Sigmoid colon (tissue), 7 donors: ENCODE data around the gene RNASEH2A. TPM values are rescaled to one million over a fixed set of nuclear protein-coding genes. Genes with fewer than 3 reads are reported as not detected.
"Not testable (repeated sequence)": the region's sequence is repeated elsewhere in the genome, so short reads cannot be mapped to it uniquely, and the experiment has no call there.

ENCODE experiments used
- DNase-seq: peaks from one replicate; pipeline ENCODE4 v3.0.0-alpha.2; 2019
- H3K27ac ChIP-seq, 4 donors: fragments of 200-600 bp; sonication (generic); one replicate each; pipeline ENCODE4 v1.5.1; 2016 to 2019; ENCODE audit warnings: mild to moderate bottlenecking in 1 of 4
- H3K27me3 ChIP-seq, 3 donors: fragments of 200-600 bp; sonication (generic); one replicate each; pipeline ENCODE4 v1.5.1; 2019; ENCODE audit warnings: mild to moderate bottlenecking in 1 of 3
- H3K36me3 ChIP-seq, 4 donors: fragments of 200-600 bp; sonication (generic); one replicate each; pipeline ENCODE4 v1.5.1; 2016 to 2019
- H3K4me1 ChIP-seq, 4 donors: fragments of 200-600 bp; sonication (generic); one replicate each; pipeline ENCODE4 v1.5.1; 2017 to 2019
- H3K4me3 ChIP-seq, 4 donors: fragments of 200-600 bp; sonication (generic); one replicate each; pipeline ENCODE4 v1.5.1; 2017 to 2019; ENCODE audit warnings: mild to moderate bottlenecking in 2 of 4, moderate library complexity in 1 of 4
- H3K9me3 ChIP-seq, 4 donors: fragments of 200-600 bp in 3 of 4; sonication (generic) in 3 of 4; one replicate each; pipeline versions ENCODE4 v1.5.1 to v1.6.1; 2013 to 2019
- EP300 ChIP-seq, 4 donors: sonication (generic); formaldehyde crosslinking; IDR thresholded peaks; one replicate each; pipeline ENCODE4 v1.6.1; 2017; ENCODE audit warnings: antibody characterized with exemption in 4 of 4
- POLR2A ChIP-seq, 2 donors: fragments of 450-650 bp; IDR thresholded peaks; one replicate each; pipeline ENCODE4 v1.6.1; 2016; ENCODE audit warnings: antibody characterized with exemption in 2 of 2, mild to moderate bottlenecking in 2 of 2, moderate library complexity in 2 of 2
- POLR2AphosphoS5 ChIP-seq, 4 donors: sonication (generic); formaldehyde crosslinking; IDR thresholded peaks; one replicate each; pipeline ENCODE4 v1.6.1; 2017; ENCODE audit warnings: antibody characterized with exemption in 4 of 4
- WGBS, 2 donors: extraction: QIAGEN DNeasy Blood & Tissue Kit; methylation state at CpG; one replicate each; pipeline ENCODE4 v1.1.7; 2013; 5-methylcytosine and 5-hydroxymethylcytosine counted together
- intact Hi-C: fragments of 100-400 bp; cut with DNase I; formaldehyde crosslinking; loops from one replicate; pipeline ENCODE4 v1.15.1; 2023
- polyA plus RNA-seq, 3 donors: library from polyadenylated mRNA; stranded (reverse); fragments of 200-250 nt; gene quantifications; one replicate each; pipeline ENCODE4 v1.2.3, GENCODE V29; 2013
- total RNA-seq, 4 donors: library from RNA; depleted of rRNA; stranded (reverse); fragments of >200 nt; gene quantifications; one replicate each; pipeline ENCODE4 v1.1.0, GENCODE V29; 2016
- TF ChIP-seq, protein P1 (sequence below), 4 experiments: fragments of 450-650 bp in 3 of 4; fragments of 200-600 bp in 1 of 4; IDR thresholded peaks; one replicate each; pipeline ENCODE4 v1.5.1; 2016 to 2019; ENCODE audit warnings: antibody characterized with exemption in 4 of 4, mild to moderate bottlenecking in 3 of 4, moderate library complexity in 2 of 4
- donor health status: healthy with polysubstance abuse.
- donor health status: Bipolar disorder and iron deficiency.
- donor health status: healthy.

RNASEH2A gene
- total and polyA plus RNA-seq, 7 donors = 1.9 to 22.1 (median 3.7) TPM

DNA sequence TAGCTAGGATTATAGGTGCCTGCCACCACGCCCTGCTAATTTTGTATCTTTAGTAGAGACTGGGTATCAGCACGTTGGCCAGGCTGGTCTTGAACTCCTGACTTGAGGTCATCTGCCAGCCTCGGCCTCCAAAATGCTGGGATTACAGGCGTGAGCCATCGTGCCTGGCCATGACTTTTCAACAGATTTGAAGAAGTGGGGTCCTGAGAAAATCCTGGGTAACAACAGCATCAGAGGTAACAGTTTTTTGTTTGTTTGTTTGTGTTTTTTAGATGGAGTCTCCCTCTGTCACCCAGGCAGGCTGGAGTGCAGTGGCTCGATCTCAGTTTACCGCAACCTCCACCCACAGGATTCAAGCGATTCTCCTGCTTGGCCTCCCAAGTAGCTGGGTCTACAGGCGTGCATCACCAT is 11.4 kb upstream of the RNASEH2A start:
- Histone ChIP-seq H3K4me1 (peaks cover 0 to 33% (median 29%) of the 10 kb centered on the region in 4 donors), H3K9me3 (no peaks in the 10 kb centered on the region), H3K4me3 (no peak overlapping the region), H3K36me3 (peaks cover 0 to 14% (median 13%) of the 10 kb centered on the region in 4 donors), H3K27me3 (no peaks in the 10 kb centered on the region), H3K27ac (peak overlapping the region; percentile 97 to 100 (median 98))
- DNase-seq = no peak
- intact Hi-C loops = loop anchor here (5.0 kb wide), 3 partner anchors 212 to 1052 kb away; partner anchors contain the start of genes IER2 and STX10
- 85 to 93% methylated on average over 9 of the region's 9 CpGs for WGBS, 2 donors
- no peak for TF ChIP-seq EP300 (IDR thresholded peaks at IDR 0.05)

DNA sequence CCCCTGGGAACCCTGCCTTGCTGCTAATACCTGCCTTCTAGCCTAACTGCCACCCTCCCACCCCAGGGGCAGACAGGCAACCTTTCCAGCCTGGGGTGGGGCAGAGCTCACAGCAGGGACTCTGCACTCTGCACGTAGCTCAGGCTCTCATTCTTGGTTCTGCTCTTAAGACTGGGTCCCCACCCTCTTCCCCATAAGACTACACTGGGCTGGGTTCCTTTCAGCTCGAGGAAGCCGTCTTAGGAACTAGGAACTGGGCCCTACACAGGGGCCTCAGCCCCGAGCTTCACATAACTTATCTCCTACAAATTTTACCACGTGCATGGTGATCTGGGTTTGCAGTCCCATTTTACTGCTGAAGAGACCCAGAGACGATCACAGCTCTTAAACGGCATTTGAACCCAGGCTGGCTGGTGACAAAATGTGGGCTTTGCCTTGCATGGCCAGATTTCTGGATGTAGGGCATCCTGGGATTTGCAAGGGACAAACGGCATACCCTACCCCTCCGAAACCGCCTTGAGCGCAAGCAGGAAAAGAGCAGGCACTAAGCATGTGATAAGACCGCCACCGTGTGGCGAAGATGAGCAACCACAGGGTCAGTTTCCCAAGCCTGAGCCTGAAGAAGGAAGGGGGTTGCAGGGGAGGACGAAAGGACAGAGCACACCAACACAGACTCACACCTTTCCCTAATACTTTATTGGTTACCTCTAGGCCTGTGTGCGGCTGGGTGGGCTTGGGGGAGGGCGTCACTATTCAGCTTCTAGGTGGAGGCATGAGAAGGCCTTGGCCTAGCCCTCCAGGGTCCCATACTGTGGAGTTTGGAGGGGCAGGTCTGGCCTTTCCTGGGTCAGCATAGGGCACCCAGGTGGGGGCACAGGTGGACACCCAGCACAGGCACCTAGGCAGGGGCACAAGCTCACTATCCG is 10.0 kb upstream of the RNASEH2A start:
- TF ChIP-seq EP300 (IDR thresholded peaks at IDR 0.05) (no peak), POLR2A (IDR thresholded peaks at IDR 0.05) (no peak), POLR2AphosphoS5 (IDR thresholded peaks at IDR 0.05) (peak in 3 of 4 donors; percentile 10 to 34 (median 21))
- TF ChIP-seq, protein P1, sequence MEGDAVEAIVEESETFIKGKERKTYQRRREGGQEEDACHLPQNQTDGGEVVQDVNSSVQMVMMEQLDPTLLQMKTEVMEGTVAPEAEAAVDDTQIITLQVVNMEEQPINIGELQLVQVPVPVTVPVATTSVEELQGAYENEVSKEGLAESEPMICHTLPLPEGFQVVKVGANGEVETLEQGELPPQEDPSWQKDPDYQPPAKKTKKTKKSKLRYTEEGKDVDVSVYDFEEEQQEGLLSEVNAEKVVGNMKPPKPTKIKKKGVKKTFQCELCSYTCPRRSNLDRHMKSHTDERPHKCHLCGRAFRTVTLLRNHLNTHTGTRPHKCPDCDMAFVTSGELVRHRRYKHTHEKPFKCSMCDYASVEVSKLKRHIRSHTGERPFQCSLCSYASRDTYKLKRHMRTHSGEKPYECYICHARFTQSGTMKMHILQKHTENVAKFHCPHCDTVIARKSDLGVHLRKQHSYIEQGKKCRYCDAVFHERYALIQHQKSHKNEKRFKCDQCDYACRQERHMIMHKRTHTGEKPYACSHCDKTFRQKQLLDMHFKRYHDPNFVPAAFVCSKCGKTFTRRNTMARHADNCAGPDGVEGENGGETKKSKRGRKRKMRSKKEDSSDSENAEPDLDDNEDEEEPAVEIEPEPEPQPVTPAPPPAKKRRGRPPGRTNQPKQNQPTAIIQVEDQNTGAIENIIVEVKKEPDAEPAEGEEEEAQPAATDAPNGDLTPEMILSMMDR (IDR thresholded peaks at IDR 0.05) = peak; percentile 95 to 99 (median 98)
- 4 to 7% methylated on average over 18 of the region's 18 CpGs for WGBS, 2 donors
- Histone ChIP-seq H3K9me3 (no peaks in the 10 kb centered on the region), H3K4me1 (peaks cover 0 to 38% (median 34%) of the 10 kb centered on the region in 4 donors), H3K36me3 (peaks cover 0 to 19% (median 15%) of the 10 kb centered on the region in 4 donors), H3K4me3 (no peak overlapping the region), H3K27me3 (no peaks in the 10 kb centered on the region), H3K27ac (peak overlapping the region; percentile 35 to 100 (median 78))
- intact Hi-C loops = loop anchor here (1.0 kb wide), 1 partner anchor 19 kb away; no protein-coding TSS in a partner anchor
- DNase-seq = peak; percentile 91

DNA sequence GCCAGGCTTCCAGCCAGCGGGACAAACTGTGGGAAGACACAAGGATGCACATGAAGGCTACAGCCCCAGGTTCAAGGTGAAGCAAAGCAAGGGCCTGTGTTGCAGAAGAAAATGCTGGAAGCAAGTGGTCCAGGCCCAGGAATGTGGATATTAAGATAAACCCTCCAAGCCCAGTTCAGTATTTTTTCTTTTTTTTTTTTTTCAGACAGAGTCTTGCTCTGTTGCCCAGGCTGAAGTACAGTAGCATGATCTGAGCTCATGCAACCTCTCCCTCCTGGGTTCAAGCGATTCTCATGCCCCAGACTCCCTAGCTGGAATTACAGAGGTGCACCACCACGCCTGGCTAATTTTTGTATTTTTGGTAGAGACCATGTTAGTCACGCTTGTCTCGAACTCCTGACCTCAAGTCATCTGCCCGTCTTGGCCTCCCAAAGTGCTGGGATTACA is 9.2 kb upstream of the RNASEH2A start:
- intact Hi-C loops = no loop called here
- Histone ChIP-seq H3K9me3 (no peaks in the 10 kb centered on the region), H3K4me1 (peaks cover 0 to 43% (median 36%) of the 10 kb centered on the region in 4 donors), H3K27ac (no peak overlapping the region), H3K4me3 (no peak overlapping the region), H3K27me3 (no peaks in the 10 kb centered on the region), H3K36me3 (peaks cover 0 to 19% (median 15%) of the 10 kb centered on the region in 4 donors)
- 93 to 95% methylated on average over 6 of the region's 6 CpGs for WGBS, 2 donors
- DNase-seq = no peak
- TF ChIP-seq, protein P1 (IDR thresholded peaks at IDR 0.05) = no peak
- TF ChIP-seq POLR2A (IDR thresholded peaks at IDR 0.05) = no peak

DNA sequence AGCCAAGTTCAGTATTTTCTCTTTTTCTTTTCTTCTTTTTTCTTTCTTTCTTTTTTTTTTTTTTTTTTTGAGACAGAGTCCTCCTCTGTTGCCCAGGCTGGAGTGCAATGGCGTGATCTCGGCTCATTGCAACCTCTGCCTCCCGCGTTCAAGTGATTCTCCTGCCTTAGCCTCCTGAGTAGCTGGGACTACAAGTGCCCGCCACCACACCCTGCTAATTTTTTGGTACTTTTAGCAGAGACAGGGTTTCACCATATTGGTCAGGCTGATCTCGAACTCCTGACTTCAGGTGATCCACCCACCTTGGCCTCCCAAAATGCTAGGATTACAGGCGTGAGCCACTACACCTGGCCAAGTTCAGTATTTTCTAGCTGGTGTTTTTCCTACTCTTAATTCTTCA is 8.8 kb upstream of the RNASEH2A start:
- WGBS, 2 donors = 96 to 97% methylated on average over 7 of the region's 7 CpGs
- Histone ChIP-seq H3K4me1 (peaks cover 0 to 48% (median 40%) of the 10 kb centered on the region in 4 donors), H3K36me3 (peaks cover 0 to 19% (median 15%) of the 10 kb centered on the region in 4 donors)
- H3K27me3 ChIP-seq, H3K9me3 ChIP-seq, H3K27ac ChIP-seq, intact Hi-C loops, H3K4me3 ChIP-seq, DNase-seq: not testable (repeated sequence)

DNA sequence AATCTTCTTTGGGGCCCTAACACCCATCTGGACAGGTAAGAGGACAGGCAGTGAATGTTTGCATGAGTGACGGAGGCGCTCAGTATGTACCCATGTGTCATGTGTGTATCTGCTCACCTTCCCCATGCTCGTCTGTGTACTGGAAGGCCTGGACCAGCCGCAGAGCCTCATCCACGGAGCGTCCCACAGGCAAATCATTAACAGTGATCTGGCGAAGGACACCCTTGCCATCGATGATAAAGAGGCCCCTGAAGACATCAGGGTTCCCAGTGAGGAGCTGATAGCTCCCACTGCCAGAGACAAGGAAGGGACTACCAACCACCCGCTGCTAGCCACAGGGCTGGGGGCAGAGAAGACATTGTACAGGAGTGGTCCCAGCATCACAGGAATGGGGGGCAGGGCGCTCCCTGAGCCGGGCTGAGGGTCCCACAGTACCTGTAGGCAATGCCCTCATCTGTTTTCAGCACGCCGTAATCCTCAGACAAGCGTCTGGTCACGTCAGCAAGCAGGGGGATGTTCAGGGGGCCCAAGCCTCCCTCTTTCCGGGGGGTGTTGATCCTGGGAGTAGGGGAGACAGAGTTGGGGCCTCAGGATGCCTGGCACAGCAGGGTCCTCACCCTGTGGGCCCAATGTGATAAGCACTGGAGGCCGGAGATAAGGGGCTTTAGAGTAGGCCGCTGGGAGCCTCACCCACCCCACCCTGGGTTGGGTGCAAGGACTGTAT is 6.5 kb upstream of the RNASEH2A start:
- intact Hi-C loops = loop anchor here (5.0 kb wide), 1 partner anchor 33 kb away; no protein-coding TSS in a partner anchor
- 85 to 93% methylated on average over 18 of the region's 18 CpGs for WGBS, 2 donors
- Histone ChIP-seq H3K4me1 (peaks cover 0 to 36% (median 31%) of the 10 kb centered on the region in 4 donors), H3K4me3 (peak overlapping the region in 2 of 4 donors; percentile 80 to 91), H3K27me3 (no peaks in the 10 kb centered on the region), H3K27ac (peak overlapping the region in 2 of 4 donors; percentile 86 to 88), H3K36me3 (peaks cover 0 to 19% (median 15%) of the 10 kb centered on the region in 4 donors), H3K9me3 (no peaks in the 10 kb centered on the region)
- DNase-seq = no peak
- TF ChIP-seq, protein P1 (IDR thresholded peaks at IDR 0.05) = no peak
- no peak for TF ChIP-seq POLR2A (IDR thresholded peaks at IDR 0.05)
- TF ChIP-seq EP300 (IDR thresholded peaks at IDR 0.05) = no peak
- no peak for TF ChIP-seq POLR2AphosphoS5 (IDR thresholded peaks at IDR 0.05)
